ENCODE measurements around the gene FYB1. TPM values are rescaled to one million over a fixed set of nuclear protein-coding genes. Genes with fewer than 3 reads are reported as not detected.

FYB1 gene
- total RNA-seq, 2 donors from 2014 or later, result 3.1 to 4.0 TPM

GRCh38 chr5:39157701-39158100 lies 61.7 kb downstream of the FYB1 start:
- H3K36me3 ChIP-seq, result no peaks in the 10 kb centered on the region
- TF ChIP-seq CTCF (IDR thresholded peaks at IDR 0.05), result no peak
- H3K4me3 ChIP-seq, result no peak overlapping the region
- H3K27ac ChIP-seq, result no peak overlapping the region
- no peak for DNase-seq (ENCODE audit: low spot score)
- H3K27me3 ChIP-seq (replicated peaks; ENCODE audit: insufficient read depth), result no peaks in the 10 kb centered on the region
- intact Hi-C loops (cut with DNase I), result no loop called here
- H3K4me1 ChIP-seq (replicated peaks), result no peaks in the 10 kb centered on the region
- H3K9me3 ChIP-seq, result no peaks in the 10 kb centered on the region

GRCh38 chr5:39156082-39156481 lies 63.3 kb downstream of the FYB1 start:
- intact Hi-C loops (cut with DNase I), result no loop called here

GRCh38 chr5:39151745-39152144 lies 67.6 kb downstream of the FYB1 start:
- intact Hi-C loops (cut with DNase I), result no loop called here
- TF ChIP-seq POLR2A (IDR thresholded peaks at IDR 0.05), result no peak
- no peak for TF ChIP-seq CTCF (IDR thresholded peaks at IDR 0.05)
- TF ChIP-seq POLR2AphosphoS5 (IDR thresholded peaks at IDR 0.05), result no peak
- H3K36me3 ChIP-seq, result no peaks in the 10 kb centered on the region
- WGBS, result 61% methylated on average over 2 of the region's 2 CpGs
- H3K27ac ChIP-seq, result no peak overlapping the region
- no peaks in the 10 kb centered on the region for H3K4me1 ChIP-seq (replicated peaks)
- H3K4me3 ChIP-seq, result no peak overlapping the region
- no peaks in the 10 kb centered on the region for H3K9me3 ChIP-seq
- no peaks in the 10 kb centered on the region for H3K27me3 ChIP-seq (replicated peaks; ENCODE audit: insufficient read depth)
- no peak for DNase-seq (ENCODE audit: low spot score)

More at GRCh38 chr5:39156082-39156481, 63.3 kb downstream of the FYB1 start:
- TF ChIP-seq CTCF (IDR thresholded peaks at IDR 0.05) (no peak), POLR2A (IDR thresholded peaks at IDR 0.05) (no peak), POLR2AphosphoS5 (IDR thresholded peaks at IDR 0.05) (no peak)
- no peak for DNase-seq (ENCODE audit: low spot score)
- WGBS, result 71% methylated on average over 4 of the region's 4 CpGs
- no peaks in the 10 kb centered on the region for H3K36me3 ChIP-seq
- no peaks in the 10 kb centered on the region for H3K4me1 ChIP-seq (replicated peaks)
- no peak overlapping the region for H3K4me3 ChIP-seq
- H3K27me3 ChIP-seq (replicated peaks; ENCODE audit: insufficient read depth), result no peaks in the 10 kb centered on the region
- H3K27ac ChIP-seq, result no peak overlapping the region
- H3K9me3 ChIP-seq, result no peaks in the 10 kb centered on the region

- TF ChIP-seq CTCF (IDR thresholded peaks at IDR 0.05) (no peak), POLR2AphosphoS5 (IDR thresholded peaks at IDR 0.05) (no peak), POLR2A (IDR thresholded peaks at IDR 0.05) (no peak)
- Histone ChIP-seq H3K27ac (no peak overlapping the region), H3K4me1 (replicated peaks) (no peaks in the 10 kb centered on the region), H3K4me3 (no peak overlapping the region), H3K27me3 (replicated peaks; ENCODE audit: insufficient read depth) (no peaks in the 10 kb centered on the region), H3K36me3 (no peaks in the 10 kb centered on the region), H3K9me3 (no peaks in the 10 kb centered on the region)
- WGBS, result 96% methylated on average over 4 of the region's 4 CpGs
- intact Hi-C loops (cut with DNase I), result no loop called here
- DNase-seq (ENCODE audit: low spot score), result no peak
Observed at GRCh38 chr5:39149966-39150365, 69.4 kb downstream of the FYB1 start.

GRCh38 chr5:39148983-39149534 lies 70.3 kb downstream of the FYB1 start:
- no peaks in the 10 kb centered on the region for H3K36me3 ChIP-seq
- H3K27me3 ChIP-seq (replicated peaks; ENCODE audit: insufficient read depth), result no peaks in the 10 kb centered on the region
- no peak for DNase-seq (ENCODE audit: low spot score)
- no peaks in the 10 kb centered on the region for H3K9me3 ChIP-seq
- intact Hi-C loops (cut with DNase I), result no loop called here
- no peak overlapping the region for H3K27ac ChIP-seq
- H3K4me1 ChIP-seq (replicated peaks), result no peaks in the 10 kb centered on the region
- no peak overlapping the region for H3K4me3 ChIP-seq
- TF ChIP-seq CTCF (IDR thresholded peaks at IDR 0.05) (peak in 3 of 4 experiments; percentile 21 to 35 (median 28)), POLR2AphosphoS5 (IDR thresholded peaks at IDR 0.05) (no peak)
